CD4-positive, alpha-beta T cell treated with Interleukin-17A for 4 hours (primary cell): Measurements from ENCODE around the gene EMP1.
"Not testable (repeated sequence)": the region's sequence is repeated elsewhere in the genome, so short reads cannot be mapped to it uniquely, and the experiment has no call there.

Experiments
- DNase-seq: peaks from one replicate; pipeline ENCODE4 v3.0.0-alpha.2; 2020; ENCODE audit warnings: mixed read lengths

Gene EMP1

DNA sequence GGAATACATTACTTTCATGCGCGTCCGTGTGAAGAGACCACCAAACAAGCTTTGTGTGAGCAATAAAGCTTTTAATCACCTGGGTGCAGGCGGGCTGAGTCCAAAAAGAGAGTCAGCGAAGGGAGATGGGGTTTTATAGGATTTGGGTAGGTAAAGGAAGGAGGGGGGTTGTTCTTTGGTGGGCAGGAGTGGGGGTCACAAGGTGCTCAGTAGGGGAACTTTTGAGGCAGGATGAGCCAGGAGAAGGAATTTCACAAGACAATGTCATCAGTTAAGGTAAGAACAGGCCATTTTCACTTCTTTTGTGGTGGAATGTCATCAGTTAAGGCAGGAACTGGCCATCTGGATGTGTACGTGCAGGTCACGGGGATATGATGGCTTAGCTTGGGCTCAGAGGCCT, 63.1 kb downstream of the EMP1 start:
- DNase-seq = not testable (repeated sequence)

DNA sequence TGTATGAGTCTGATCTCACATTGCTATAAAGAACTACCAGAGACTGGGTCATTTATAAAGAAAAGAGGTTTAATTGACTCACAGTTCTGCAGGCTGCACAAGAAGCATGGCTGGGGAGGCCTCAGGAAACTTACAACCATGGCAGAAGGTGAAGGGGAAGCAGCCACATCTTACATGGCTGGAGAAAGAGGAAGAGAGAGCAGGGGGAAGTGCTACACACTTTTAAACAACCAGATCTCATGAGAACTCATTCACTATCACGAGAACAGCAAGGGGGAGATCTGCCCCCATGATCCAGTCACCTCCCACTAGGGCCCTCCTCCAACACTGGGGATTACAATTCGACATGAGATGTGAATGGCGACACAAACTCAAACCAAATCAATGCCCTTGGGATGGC, 71.3 kb downstream of the EMP1 start:
- DNase-seq = not testable (repeated sequence)

GRCh38 chr12:13268581-13268980, 72.1 kb downstream of the EMP1 start:
- no peak for DNase-seq
